ENCODE results near the gene EIF4G2. TPM values are rescaled to one million over a fixed set of nuclear protein-coding genes. Genes with fewer than 3 reads are reported as not detected.
A peak's percentile ranks its signal among the peaks of the same experiment; 100 is the strongest.

The EIF4G2 gene
- total and polyA plus RNA-seq, 8 donors, result 182 to 576 (median 357) TPM

GRCh38 chr11:10808235-10808552, 532 bp downstream of the EIF4G2 start:
- intact Hi-C loops (cut with DNase I; ENCODE audit: low total_unique reads), result loop anchor here (10.0 kb wide), 1 partner anchor 47 kb away; the partner anchor contains the start of gene ZBED5
- Histone ChIP-seq H3K27ac (peak overlapping the region; percentile 94 to 100 (median 98)), H3K9me3 (no peaks in the 10 kb centered on the region), H3K27me3 (no peaks in the 10 kb centered on the region), H3K4me1 (peaks cover 20 to 52% (median 39%) of the 10 kb centered on the region in 4 donors), H3K4me3 (peak overlapping the region; percentile 63 to 99 (median 92)), H3K36me3 (peaks cover 37 to 40% (median 39%) of the 10 kb centered on the region in 4 donors)
- 0 to 1% (median 0%) methylated on average over 1 to 36 of the region's 36 CpGs for WGBS, 5 donors
- TF ChIP-seq CTCF (IDR thresholded peaks at IDR 0.05) (no peak), POLR2A (IDR thresholded peaks at IDR 0.05) (no peak), POLR2AphosphoS5 (IDR thresholded peaks at IDR 0.05) (peak in 2 of 3 donors; percentile 51 to 73), EP300 (IDR thresholded peaks at IDR 0.05) (no peak)
- DNase-seq, result no peak

DNA sequence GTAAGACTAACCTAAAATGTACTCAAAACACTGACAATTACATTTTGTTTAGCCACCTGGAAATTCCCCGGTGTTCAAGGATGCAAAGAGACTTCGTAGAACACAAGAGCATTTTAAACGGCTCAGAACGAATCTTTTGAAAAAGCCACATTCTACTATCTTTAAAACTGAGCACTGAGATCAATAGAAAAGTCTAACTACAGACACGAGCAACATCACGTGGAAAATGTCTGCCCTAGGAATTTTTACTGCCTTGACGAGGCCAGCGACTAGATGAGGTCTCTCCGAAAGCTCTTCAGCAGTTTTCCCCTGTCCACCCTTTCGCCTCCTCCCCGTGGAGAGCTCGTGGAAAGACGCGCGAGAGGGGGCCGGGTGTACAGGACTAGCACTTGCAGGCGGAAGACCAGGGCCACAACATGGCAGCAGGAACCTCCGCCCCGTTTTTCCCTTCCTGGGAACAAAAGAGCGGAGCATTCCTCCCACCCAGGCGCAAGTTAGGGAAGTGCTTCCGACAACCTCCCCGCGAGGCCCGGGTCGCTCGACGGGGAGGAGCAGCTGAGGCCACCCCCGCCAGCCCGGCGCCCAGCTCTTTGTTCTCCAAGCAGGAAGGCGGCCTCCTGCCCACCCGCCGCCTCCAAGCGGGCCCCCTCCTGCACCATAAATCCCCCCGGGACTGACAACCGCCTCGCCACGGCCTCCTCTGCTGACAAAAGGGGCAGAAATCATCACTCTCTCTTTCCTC, 1.1 kb downstream of the EIF4G2 start:
- intact Hi-C loops (cut with DNase I; ENCODE audit: low total_unique reads), result loop anchor here (10.0 kb wide), 1 partner anchor 47 kb away; the partner anchor contains the start of gene ZBED5
- peak overlapping the region; percentile 63 to 99 (median 92) for H3K4me3 ChIP-seq
- H3K9me3 ChIP-seq, result no peaks in the 10 kb centered on the region
- peak; percentile 58 to 84 for DNase-seq
- peaks cover 43 to 46% (median 45%) of the 10 kb centered on the region in 4 donors for H3K36me3 ChIP-seq
- no peaks in the 10 kb centered on the region for H3K27me3 ChIP-seq
- H3K4me1 ChIP-seq, result peaks cover 20 to 57% (median 42%) of the 10 kb centered on the region in 4 donors
- TF ChIP-seq CTCF (IDR thresholded peaks at IDR 0.05), result no peak
- TF ChIP-seq POLR2A (IDR thresholded peaks at IDR 0.05), result no peak
- peak in 2 of 3 donors; percentile 8 to 13 for TF ChIP-seq POLR2AphosphoS5 (IDR thresholded peaks at IDR 0.05)
- H3K27ac ChIP-seq, result peak overlapping the region; percentile 94 to 100 (median 98)
- WGBS, 5 donors, result 0 to 1% (median 0%) methylated on average over 28 to 39 of the region's 39 CpGs

DNA sequence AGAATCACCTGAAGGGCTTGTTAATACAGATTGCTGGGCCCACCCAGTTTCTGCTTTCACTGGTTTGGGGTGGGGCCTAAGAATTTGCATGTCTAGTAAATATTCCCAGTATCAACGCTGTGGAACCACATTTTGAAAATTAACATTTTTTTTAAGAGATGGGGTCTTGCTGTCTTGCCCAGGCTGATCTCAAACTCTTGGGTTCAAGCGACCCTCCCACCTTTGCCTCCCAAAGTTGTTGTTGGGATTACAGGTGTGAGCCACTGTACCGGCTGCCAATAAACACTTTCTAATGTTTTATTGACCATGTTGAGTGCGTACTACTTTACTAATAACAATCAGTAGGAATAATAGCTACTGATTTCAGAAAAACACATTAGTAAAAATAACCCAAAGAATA, 2.5 kb downstream of the EIF4G2 start:
- Histone ChIP-seq H3K36me3 (peaks cover 57 to 60% (median 59%) of the 10 kb centered on the region in 4 donors), H3K4me1 (peaks cover 20 to 69% (median 49%) of the 10 kb centered on the region in 4 donors), H3K9me3 (no peaks in the 10 kb centered on the region), H3K27ac (peak overlapping the region in 1 of 5 donors; percentile 11), H3K4me3 (peak overlapping the region in 2 of 4 donors; percentile 63 to 95), H3K27me3 (no peaks in the 10 kb centered on the region)
- TF ChIP-seq POLR2A (IDR thresholded peaks at IDR 0.05) (no peak), CTCF (IDR thresholded peaks at IDR 0.05) (no peak), POLR2AphosphoS5 (IDR thresholded peaks at IDR 0.05) (no peak), EP300 (IDR thresholded peaks at IDR 0.05) (no peak)
- no peak for DNase-seq
- intact Hi-C loops (cut with DNase I; ENCODE audit: low total_unique reads), result loop anchor here (10.0 kb wide), 1 partner anchor 49 kb away; the partner anchor contains the start of gene ZBED5
- 69 to 79% (median 70%) methylated on average over 4 of the region's 4 CpGs for WGBS, 5 donors

DNA sequence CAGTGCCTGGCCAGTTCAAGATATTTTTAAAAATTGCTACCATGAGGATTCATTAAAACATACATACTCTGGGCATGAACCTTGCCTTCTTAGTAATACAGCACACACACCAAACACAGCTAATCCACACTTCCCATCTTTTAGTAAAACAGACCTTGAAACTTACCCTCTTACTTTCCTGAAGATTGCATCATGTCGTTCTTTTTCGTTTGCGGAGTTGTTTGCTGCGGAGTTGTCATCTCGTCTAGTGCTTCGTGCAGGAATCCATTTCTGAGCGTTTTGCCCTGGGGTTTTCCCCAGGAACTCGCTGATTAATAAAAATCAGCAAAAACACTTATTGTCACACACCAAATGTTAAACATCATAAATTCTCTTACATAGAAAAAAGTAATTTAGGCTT, 3.0 kb downstream of the EIF4G2 start:
- peak overlapping the region in 1 of 5 donors; percentile 11 for H3K27ac ChIP-seq

More for the DNA sequence above, 3.0 kb downstream of the EIF4G2 start:
- no peaks in the 10 kb centered on the region for H3K27me3 ChIP-seq
- intact Hi-C loops (cut with DNase I; ENCODE audit: low total_unique reads), result loop anchor here (10.0 kb wide), 1 partner anchor 49 kb away; the partner anchor contains the start of gene ZBED5
- 64 to 73% (median 68%) methylated on average over 8 of the region's 8 CpGs for WGBS, 5 donors
- no peaks in the 10 kb centered on the region for H3K9me3 ChIP-seq
- peaks cover 20 to 70% (median 51%) of the 10 kb centered on the region in 4 donors for H3K4me1 ChIP-seq
- peak overlapping the region in 2 of 4 donors; percentile 63 to 95 for H3K4me3 ChIP-seq
- peaks cover 62 to 65% (median 64%) of the 10 kb centered on the region in 4 donors for H3K36me3 ChIP-seq
- DNase-seq, result no peak
- TF ChIP-seq CTCF (IDR thresholded peaks at IDR 0.05) (no peak), EP300 (IDR thresholded peaks at IDR 0.05) (no peak), POLR2AphosphoS5 (IDR thresholded peaks at IDR 0.05) (no peak), POLR2A (IDR thresholded peaks at IDR 0.05) (no peak)

All from stomach (tissue), 9 donors.